OCI-LY7 (cell line): ENCODE measurements around the gene NAA60.

ENCODE experiments used
- CTCF ChIP-seq: fragments of 200-600 bp; sonication (generic); conservative IDR thresholded peaks from 2 replicates; pipeline ENCODE4 v1.5.1; 2014; ENCODE audit warnings: mild to moderate bottlenecking, antibody characterized with exemption, low read length, moderate library complexity, mixed read lengths
- EZH2phosphoT487 ChIP-seq: fragments of 200-600 bp; sonication (generic); IDR thresholded peaks from 2 replicates; pipeline ENCODE4 v1.6.1; 2018; ENCODE audit warnings: low read depth, borderline replicate concordance, mild to moderate bottlenecking, mixed run types, antibody characterized with exemption, low read length, moderate library complexity, mixed read lengths

GRCh38 chr16:3497771-3498170 lies 54.3 kb downstream of the NAA60 start:
- no peak for TF ChIP-seq CTCF
- no peak for TF ChIP-seq EZH2phosphoT487
